Nephron progenitor cell (in vitro differentiated cells): ENCODE data around the gene DENND6B.

Experiments
- DNase-seq: peaks from one replicate; pipeline ENCODE4 v3.0.0; 2021
- H3K27ac Mint-ChIP-seq: 2 replicates; pipeline ENCODE4 v1.8.0; 2021; ENCODE audit warnings: mild to moderate bottlenecking, moderate library complexity, mixed read lengths
- H3K27me3 Mint-ChIP-seq: 2 replicates; pipeline ENCODE4 v1.8.0; 2021; ENCODE audit warnings: mild to moderate bottlenecking, low read depth, mixed read lengths; ENCODE audit not compliant: poor library complexity
- H3K36me3 Mint-ChIP-seq: 2 replicates; pipeline ENCODE4 v1.8.0; 2021; ENCODE audit warnings: low read depth, mixed read lengths
- H3K4me1 Mint-ChIP-seq: 2 replicates; pipeline ENCODE4 v1.8.0; 2021; ENCODE audit warnings: mixed read lengths
- H3K4me3 Mint-ChIP-seq: 2 replicates; pipeline ENCODE4 v1.8.0; 2021; ENCODE audit warnings: mild to moderate bottlenecking, moderate library complexity, mixed read lengths
- H3K9me3 Mint-ChIP-seq: 2 replicates; pipeline ENCODE4 v1.8.0; 2021; ENCODE audit warnings: mild to moderate bottlenecking, moderate library complexity, mixed read lengths
- CTCF ChIP-seq: fragments of 200-600 bp; sonication (generic); IDR thresholded peaks from 2 replicates; pipeline ENCODE4 v1.5.0; 2021; ENCODE audit warnings: antibody characterized with exemption

DENND6B gene

GRCh38 chr22:50361688-50362087 lies 34.9 kb upstream of the DENND6B start:
- Mint-ChIP-seq H3K4me1 (peaks cover 13% of the 10 kb centered on the region), H3K9me3 (peaks cover 6% of the 10 kb centered on the region), H3K36me3 (peaks cover 57% of the 10 kb centered on the region), H3K27me3 (no peaks in the 10 kb centered on the region), H3K27ac (no peak overlapping the region), H3K4me3 (no peak overlapping the region)
- DNase-seq, result no peak
- no peak for TF ChIP-seq CTCF

- no peak for TF ChIP-seq CTCF
- peaks cover 6% of the 10 kb centered on the region for H3K9me3 Mint-ChIP-seq
- no peak for DNase-seq
- no peak overlapping the region for H3K4me3 Mint-ChIP-seq
- H3K36me3 Mint-ChIP-seq, result peaks cover 55% of the 10 kb centered on the region
- H3K27me3 Mint-ChIP-seq, result no peaks in the 10 kb centered on the region
- peaks cover 8% of the 10 kb centered on the region for H3K4me1 Mint-ChIP-seq
- no peak overlapping the region for H3K27ac Mint-ChIP-seq
Observed at GRCh38 chr22:50361222-50361621, 34.4 kb upstream of the DENND6B start.

GRCh38 chr22:50360578-50360977 lies 33.8 kb upstream of the DENND6B start:
- DNase-seq, result no peak
- Mint-ChIP-seq H3K27me3 (no peaks in the 10 kb centered on the region), H3K4me3 (no peak overlapping the region), H3K27ac (no peak overlapping the region), H3K9me3 (peaks cover 6% of the 10 kb centered on the region), H3K4me1 (peaks cover 8% of the 10 kb centered on the region), H3K36me3 (peaks cover 53% of the 10 kb centered on the region)
- no peak for TF ChIP-seq CTCF

GRCh38 chr22:50357756-50358155 lies 30.9 kb upstream of the DENND6B start:
- no peak for DNase-seq
- Mint-ChIP-seq H3K4me3 (no peak overlapping the region), H3K4me1 (peaks cover 3% of the 10 kb centered on the region), H3K9me3 (peaks cover 6% of the 10 kb centered on the region), H3K27me3 (no peaks in the 10 kb centered on the region), H3K27ac (no peak overlapping the region), H3K36me3 (peaks cover 51% of the 10 kb centered on the region)
- no peak for TF ChIP-seq CTCF

- Mint-ChIP-seq H3K27ac (no peak overlapping the region), H3K27me3 (no peaks in the 10 kb centered on the region), H3K9me3 (peaks cover 6% of the 10 kb centered on the region), H3K4me3 (no peak overlapping the region), H3K36me3 (peaks cover 51% of the 10 kb centered on the region), H3K4me1 (no peaks in the 10 kb centered on the region)
- no peak for DNase-seq
- TF ChIP-seq CTCF, result no peak
Observed at GRCh38 chr22:50357222-50357621, 30.4 kb upstream of the DENND6B start.

- TF ChIP-seq CTCF, result no peak
- Mint-ChIP-seq H3K4me3 (no peak overlapping the region), H3K9me3 (peaks cover 6% of the 10 kb centered on the region), H3K4me1 (no peaks in the 10 kb centered on the region), H3K27ac (no peak overlapping the region), H3K36me3 (peaks cover 49% of the 10 kb centered on the region), H3K27me3 (no peaks in the 10 kb centered on the region)
- DNase-seq, result no peak
Observed at GRCh38 chr22:50356186-50356585, 29.4 kb upstream of the DENND6B start.
